Tibial nerve (tissue), 4 donors: ENCODE measurements around the gene MPZL1. TPM values are rescaled to one million over a fixed set of nuclear protein-coding genes. Genes with fewer than 3 reads are reported as not detected.
A peak's percentile ranks its signal among the peaks of the same experiment; 100 is the strongest.

Source experiments
- DNase-seq, 2 donors: peaks; one replicate each; pipeline ENCODE4 v3.0.0-alpha.2; 2019; ENCODE audit warnings: low spot score in 2 of 2
- H3K27ac ChIP-seq, 4 donors: fragments of 200-600 bp; sonication (generic) in 3 of 4; one replicate each; pipeline ENCODE4 v1.5.1; 2017 to 2019; ENCODE audit warnings: mild to moderate bottlenecking in 1 of 4
- H3K27me3 ChIP-seq, 2 donors: fragments of 200-600 bp; sonication (generic) in 1 of 2; one replicate each; pipeline versions ENCODE4 v1.5.1 to v1.6.0; 2017 to 2019
- H3K36me3 ChIP-seq, 3 donors: fragments of 200-600 bp; sonication (generic); one replicate each; pipeline ENCODE4 v1.5.1; 2018 to 2019
- H3K4me1 ChIP-seq, 4 donors: fragments of 200-600 bp; sonication (generic) in 3 of 4; one replicate each; pipeline ENCODE4 v1.5.1; 2017 to 2019
- H3K4me3 ChIP-seq, 4 donors: fragments of 200-600 bp; sonication (generic) in 3 of 4; one replicate each; pipeline ENCODE4 v1.5.1; 2017 to 2019; ENCODE audit warnings: mild to moderate bottlenecking in 1 of 4, moderate library complexity in 1 of 4
- H3K9me3 ChIP-seq, 4 donors: fragments of 200-600 bp; sonication (generic) in 3 of 4; one replicate each; pipeline ENCODE4 v1.5.1; 2017 to 2019
- CTCF ChIP-seq, 5 experiments: fragments of 200-600 bp in 3 of 5; fragments of 450-650 bp in 2 of 5; sonication (generic) in 3 of 5; IDR thresholded peaks; one replicate each; pipeline ENCODE4 v1.5.1; 2016 to 2019; ENCODE audit warnings: antibody characterized with exemption in 5 of 5, mild to moderate bottlenecking in 3 of 5, moderate library complexity in 2 of 5
- EP300 ChIP-seq, 2 donors: sonication (generic); formaldehyde crosslinking; IDR thresholded peaks; one replicate each; pipeline ENCODE4 v1.6.1; 2017; ENCODE audit warnings: antibody characterized with exemption in 2 of 2, mild to moderate bottlenecking in 1 of 2
- POLR2A ChIP-seq, 2 donors: fragments of 450-650 bp; IDR thresholded peaks; one replicate each; pipeline ENCODE4 v1.6.1; 2017; ENCODE audit warnings: antibody characterized with exemption in 2 of 2, mild to moderate bottlenecking in 2 of 2, moderate library complexity in 2 of 2
- WGBS, 2 donors: methylation state at CpG; one replicate each; pipeline ENCODE4 v1.1.5; 2018; 5-methylcytosine and 5-hydroxymethylcytosine counted together
- total RNA-seq, 4 donors: library from RNA; depleted of rRNA; stranded (reverse); fragments of >200 nt; gene quantifications; one replicate each; pipeline ENCODE4 v1.1.0, GENCODE V29; 2016

MPZL1 gene
- total RNA-seq, 4 donors from 2014 or later: 50.1 to 76.0 (median 71.7) TPM

- DNase-seq: no peak
- no peaks in the 10 kb centered on the region for H3K36me3 ChIP-seq
- WGBS, 2 donors: 77 to 94% methylated on average over 2 of the region's 2 CpGs
- no peak for TF ChIP-seq CTCF (IDR thresholded peaks at IDR 0.05)
- no peak for TF ChIP-seq POLR2A (IDR thresholded peaks at IDR 0.05)
- TF ChIP-seq EP300 (IDR thresholded peaks at IDR 0.05): no peak
- no peaks in the 10 kb centered on the region for H3K9me3 ChIP-seq
- H3K27ac ChIP-seq: peak overlapping the region in 1 of 4 donors; percentile 86
- H3K4me1 ChIP-seq: peaks cover 0 to 52% (median 11%) of the 10 kb centered on the region in 4 donors
- peak overlapping the region in 1 of 4 donors; percentile 82 for H3K4me3 ChIP-seq
- no peaks in the 10 kb centered on the region for H3K27me3 ChIP-seq
Measured at GRCh38 chr1:167723707-167724323, 2.0 kb downstream of the MPZL1 start.

DNA sequence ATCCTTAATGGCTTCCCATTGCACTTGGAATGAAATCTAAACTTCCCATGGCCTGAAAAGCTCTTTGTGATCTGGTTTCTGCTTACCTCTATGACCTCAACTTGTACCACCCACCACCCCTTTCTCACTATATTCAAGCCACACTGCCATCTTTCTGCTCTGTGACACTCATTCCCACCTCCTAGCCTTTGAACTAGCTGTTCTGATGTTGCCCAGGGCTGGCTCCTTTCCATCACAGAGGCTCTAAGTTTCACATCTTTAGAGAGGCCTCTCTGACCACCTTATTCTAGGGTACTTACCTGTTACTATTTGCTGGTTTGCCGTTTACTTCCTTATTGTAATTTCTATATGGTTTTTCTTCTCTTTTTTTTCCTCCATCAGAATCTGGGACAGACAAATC is 4.2 kb downstream of the MPZL1 start:
- 66 to 69% methylated on average over 1 of the region's 1 CpG for WGBS, 2 donors
- Histone ChIP-seq H3K36me3 (no peaks in the 10 kb centered on the region), H3K4me1 (peaks cover 0 to 43% (median 11%) of the 10 kb centered on the region in 4 donors), H3K27ac (peak overlapping the region in 1 of 4 donors; percentile 11), H3K9me3 (no peaks in the 10 kb centered on the region), H3K4me3 (no peak overlapping the region), H3K27me3 (no peaks in the 10 kb centered on the region)
- TF ChIP-seq CTCF (IDR thresholded peaks at IDR 0.05) (no peak), EP300 (IDR thresholded peaks at IDR 0.05) (no peak), POLR2A (IDR thresholded peaks at IDR 0.05) (no peak)
- no peak for DNase-seq

- no peak overlapping the region for H3K27ac ChIP-seq
- no peaks in the 10 kb centered on the region for H3K27me3 ChIP-seq
- DNase-seq: no peak
- no peak overlapping the region for H3K4me3 ChIP-seq
- H3K9me3 ChIP-seq: no peaks in the 10 kb centered on the region
- peaks cover 0 to 31% (median under 1%) of the 10 kb centered on the region in 4 donors for H3K4me1 ChIP-seq
- TF ChIP-seq POLR2A (IDR thresholded peaks at IDR 0.05) (no peak), CTCF (IDR thresholded peaks at IDR 0.05) (no peak), EP300 (IDR thresholded peaks at IDR 0.05) (no peak)
- H3K36me3 ChIP-seq: no peaks in the 10 kb centered on the region
- WGBS, 2 donors: 93 to 95% methylated on average over 8 of the region's 8 CpGs
Measured at GRCh38 chr1:167728818-167729410, 7.1 kb downstream of the MPZL1 start.

DNA sequence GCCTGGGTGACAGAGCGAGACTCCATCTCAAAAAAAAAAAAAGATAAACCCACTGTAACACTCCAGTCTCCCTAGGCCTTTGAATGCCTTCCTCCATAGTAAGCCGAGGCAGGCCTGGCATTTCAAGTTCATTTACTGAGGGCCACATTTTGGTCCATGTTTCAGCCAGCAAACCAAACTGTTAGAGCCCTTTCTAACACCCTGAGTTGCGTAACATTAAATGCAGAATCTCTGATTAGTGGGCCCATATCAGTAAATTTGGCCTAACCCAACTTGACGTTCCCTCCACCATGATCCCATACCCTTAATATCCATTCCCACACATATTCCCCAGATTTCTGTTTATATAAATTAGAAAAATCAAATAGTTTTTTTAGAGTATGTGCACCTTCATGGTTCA is 12.4 kb downstream of the MPZL1 start:
- Histone ChIP-seq H3K36me3 (no peaks in the 10 kb centered on the region), H3K9me3 (no peaks in the 10 kb centered on the region), H3K4me3 (no peak overlapping the region), H3K27me3 (no peaks in the 10 kb centered on the region), H3K4me1 (no peaks in the 10 kb centered on the region), H3K27ac (no peak overlapping the region)
- WGBS, 2 donors: 95 to 96% methylated on average over 4 of the region's 4 CpGs
- DNase-seq: no peak
- TF ChIP-seq CTCF (IDR thresholded peaks at IDR 0.05) (no peak), POLR2A (IDR thresholded peaks at IDR 0.05) (no peak), EP300 (IDR thresholded peaks at IDR 0.05) (no peak)

DNA sequence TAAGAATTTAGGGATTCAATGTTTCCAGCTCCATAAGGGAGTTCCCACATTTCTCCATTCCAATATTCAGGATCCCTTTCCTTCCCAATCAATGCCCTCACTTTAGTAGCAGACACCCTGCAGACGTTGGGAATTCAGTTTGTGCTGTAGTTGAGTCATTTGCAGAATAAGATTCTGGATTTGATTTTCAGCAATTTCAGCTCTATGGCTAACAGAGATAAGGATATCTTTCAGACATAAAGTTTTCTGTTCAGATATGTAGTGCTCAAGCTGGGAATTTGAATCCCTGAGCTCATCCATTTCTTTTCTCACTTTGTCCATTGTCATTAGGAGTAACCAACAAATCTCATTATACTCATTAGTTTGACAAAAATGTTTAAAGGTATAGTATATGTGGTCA is 13.1 kb downstream of the MPZL1 start:
- H3K27ac ChIP-seq: no peak overlapping the region
- no peaks in the 10 kb centered on the region for H3K9me3 ChIP-seq
- no peaks in the 10 kb centered on the region for H3K27me3 ChIP-seq
- TF ChIP-seq POLR2A (IDR thresholded peaks at IDR 0.05) (no peak), CTCF (IDR thresholded peaks at IDR 0.05) (no peak), EP300 (IDR thresholded peaks at IDR 0.05) (no peak)
- WGBS, 2 donors: 93 to 96% methylated on average over 1 of the region's 1 CpG
- DNase-seq: no peak
- H3K4me1 ChIP-seq: no peaks in the 10 kb centered on the region
- H3K4me3 ChIP-seq: no peak overlapping the region
- no peaks in the 10 kb centered on the region for H3K36me3 ChIP-seq
